SK-N-SH treated with all-trans-retinoic acid at 6 μM for 48 hours (cell line): Measurements from ENCODE around the gene CACHD1.

Experiments used
- ATAC-seq: fragments of 200-7000 bp; cut with Tn5 transposase; 3 replicates; pipeline ENCODE4 v1.9.1; 2020; ENCODE audit warnings: mild to moderate bottlenecking, moderate library complexity
- ARNTL ChIP-seq: fragments of 450-650 bp; formaldehyde crosslinking; IDR thresholded peaks from 2 replicates; pipeline ENCODE4 v1.5.0; 2020; ENCODE audit warnings: low read depth, mild to moderate bottlenecking, moderate library complexity, borderline replicate concordance
- BACH2 ChIP-seq: fragments of 250-450 bp; sonication (Bioruptor Pico); IDR thresholded peaks from 2 replicates; pipeline ENCODE4 v1.9.0; 2021; ENCODE audit warnings: mild to moderate bottlenecking, borderline replicate concordance
- CSDC2 ChIP-seq: fragments of 250-450 bp; sonication (Bioruptor Pico); IDR thresholded peaks from 2 replicates; pipeline ENCODE4 v1.5.0; 2020; ENCODE audit warnings: mild to moderate bottlenecking, moderate library complexity
- CSRNP3 ChIP-seq: fragments of 250-450 bp; sonication (Bioruptor Pico); IDR thresholded peaks from 2 replicates; pipeline ENCODE4 v1.5.1; 2021; ENCODE audit warnings: mild to moderate bottlenecking, moderate library complexity
- ESRRG ChIP-seq: fragments of 250-450 bp; sonication (Bioruptor Pico); IDR thresholded peaks from 2 replicates; pipeline ENCODE4 v1.6.1; 2021; ENCODE audit warnings: mild to moderate bottlenecking
- GLIS3 ChIP-seq: fragments of 250-450 bp; sonication (Bioruptor Pico); IDR thresholded peaks from 2 replicates; pipeline ENCODE4 v1.5.0; 2020; ENCODE audit warnings: mild to moderate bottlenecking, moderate library complexity
- ISL1 ChIP-seq: fragments of 250-450 bp; sonication (Bioruptor Pico); IDR thresholded peaks from 2 replicates; pipeline ENCODE4 v2.1.2; 2022; ENCODE audit warnings: mild to moderate bottlenecking, moderate library complexity
- OSR1 ChIP-seq: fragments of 250-450 bp; sonication (Bioruptor Pico); IDR thresholded peaks from 2 replicates; pipeline ENCODE4 v1.8.0; 2022; ENCODE audit warnings: moderate library complexity, mild to moderate bottlenecking, inconsistent platforms
- PPARA ChIP-seq: fragments of 250-450 bp; sonication (Bioruptor Pico); IDR thresholded peaks from 2 replicates; pipeline ENCODE4 v1.5.0; 2020; ENCODE audit warnings: mild to moderate bottlenecking, borderline replicate concordance
- RARB ChIP-seq: fragments of 250-450 bp; sonication (Bioruptor Pico); IDR thresholded peaks from 2 replicates; pipeline ENCODE4 v1.8.0; 2021; ENCODE audit warnings: mild to moderate bottlenecking, moderate library complexity
- SNAI2 ChIP-seq: fragments of 250-450 bp; sonication (Bioruptor Pico); IDR thresholded peaks from 2 replicates; pipeline ENCODE4 v1.5.0; 2020; ENCODE audit warnings: mild to moderate bottlenecking, moderate library complexity
- TCF4 ChIP-seq: fragments of 250-450 bp; sonication (Bioruptor Pico); IDR thresholded peaks from 2 replicates; pipeline ENCODE4 v1.8.0; 2021; ENCODE audit warnings: mild to moderate bottlenecking, moderate library complexity, borderline replicate concordance
- TOX ChIP-seq: fragments of 250-450 bp; sonication (Bioruptor Pico); IDR thresholded peaks from 2 replicates; pipeline ENCODE4 v1.8.0; 2021; ENCODE audit warnings: mild to moderate bottlenecking, moderate library complexity, borderline replicate concordance
- TSHZ2 ChIP-seq: fragments of 250-450 bp; sonication (Bioruptor Pico); IDR thresholded peaks from 2 replicates; pipeline ENCODE4 v1.5.0; 2020; ENCODE audit warnings: mild to moderate bottlenecking, moderate library complexity
- ZC3H10 ChIP-seq: fragments of 250-450 bp; sonication (Bioruptor Pico); IDR thresholded peaks from 2 replicates; pipeline ENCODE4 v1.5.1; 2021; ENCODE audit warnings: mild to moderate bottlenecking, moderate library complexity
- ZFP3 ChIP-seq: fragments of 250-450 bp; sonication (Bioruptor Pico); IDR thresholded peaks from 2 replicates; pipeline ENCODE4 v1.5.0; 2020; ENCODE audit warnings: mild to moderate bottlenecking, moderate library complexity
- ZFP30 ChIP-seq: fragments of 450-650 bp; formaldehyde crosslinking; IDR thresholded peaks from 2 replicates; pipeline ENCODE4 v1.5.0; 2022; ENCODE audit warnings: mild to moderate bottlenecking, moderate library complexity
- ZNF565 ChIP-seq: fragments of 450-650 bp; formaldehyde crosslinking; conservative IDR thresholded peaks from 2 replicates; pipeline ENCODE4 v1.5.0; 2020; ENCODE audit warnings: low read depth, mild to moderate bottlenecking, moderate library complexity
- ZNF70 ChIP-seq: fragments of 450-650 bp; formaldehyde crosslinking; IDR thresholded peaks from 2 replicates; pipeline ENCODE4 v1.5.0; 2020; ENCODE audit warnings: mild to moderate bottlenecking, moderate library complexity
- ZNF8 ChIP-seq: fragments of 450-650 bp; formaldehyde crosslinking; IDR thresholded peaks from 2 replicates; pipeline ENCODE4 v1.5.0; 2020; ENCODE audit warnings: mild to moderate bottlenecking, moderate library complexity
- TF ChIP-seq, protein P1 (sequence below): fragments of 250-450 bp; sonication (Bioruptor Pico); IDR thresholded peaks from 2 replicates; pipeline ENCODE4 v1.5.1; 2020; ENCODE audit warnings: low read depth, mild to moderate bottlenecking, moderate library complexity
- TF ChIP-seq, protein P2 (sequence below): fragments of 250-450 bp; sonication (Bioruptor Pico); IDR thresholded peaks from 2 replicates; pipeline ENCODE4 v1.8.0; 2020; ENCODE audit warnings: mild to moderate bottlenecking, moderate library complexity, borderline replicate concordance
- TF ChIP-seq, protein P3 (sequence below): fragments of 250-450 bp; sonication (Bioruptor Pico); IDR thresholded peaks from 2 replicates; pipeline ENCODE4 v1.8.0; 2021; ENCODE audit warnings: low read depth, mild to moderate bottlenecking, moderate library complexity, borderline replicate concordance

Gene CACHD1

GRCh38 chr1:64678366-64678765 lies 208.4 kb downstream of the CACHD1 start:
- no peak for ATAC-seq
- TF ChIP-seq TSHZ2 (CRISPR knock-in tag) (no peak), ZC3H10 (CRISPR knock-in tag) (no peak), ZFP30 (CRISPR knock-in tag) (no peak), ZNF70 (CRISPR knock-in tag) (no peak), RARB (CRISPR knock-in tag) (no peak), SNAI2 (CRISPR knock-in tag) (no peak), ARNTL (CRISPR knock-in tag) (no peak), ZNF565 (CRISPR knock-in tag) (no peak), ZNF8 (CRISPR knock-in tag) (no peak), ISL1 (CRISPR knock-in tag) (no peak), BACH2 (no peak), OSR1 (CRISPR knock-in tag) (no peak), CSDC2 (CRISPR knock-in tag) (no peak), ZFP3 (no peak), PPARA (CRISPR knock-in tag) (no peak)
- TF ChIP-seq, protein P1, sequence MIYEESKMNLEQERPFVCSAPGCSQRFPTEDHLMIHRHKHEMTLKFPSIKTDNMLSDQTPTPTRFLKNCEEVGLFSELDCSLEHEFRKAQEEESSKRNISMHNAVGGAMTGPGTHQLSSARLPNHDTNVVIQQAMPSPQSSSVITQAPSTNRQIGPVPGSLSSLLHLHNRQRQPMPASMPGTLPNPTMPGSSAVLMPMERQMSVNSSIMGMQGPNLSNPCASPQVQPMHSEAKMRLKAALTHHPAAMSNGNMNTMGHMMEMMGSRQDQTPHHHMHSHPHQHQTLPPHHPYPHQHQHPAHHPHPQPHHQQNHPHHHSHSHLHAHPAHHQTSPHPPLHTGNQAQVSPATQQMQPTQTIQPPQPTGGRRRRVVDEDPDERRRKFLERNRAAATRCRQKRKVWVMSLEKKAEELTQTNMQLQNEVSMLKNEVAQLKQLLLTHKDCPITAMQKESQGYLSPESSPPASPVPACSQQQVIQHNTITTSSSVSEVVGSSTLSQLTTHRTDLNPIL (CRISPR knock-in tag), result no peak
- TF ChIP-seq, protein P2, sequence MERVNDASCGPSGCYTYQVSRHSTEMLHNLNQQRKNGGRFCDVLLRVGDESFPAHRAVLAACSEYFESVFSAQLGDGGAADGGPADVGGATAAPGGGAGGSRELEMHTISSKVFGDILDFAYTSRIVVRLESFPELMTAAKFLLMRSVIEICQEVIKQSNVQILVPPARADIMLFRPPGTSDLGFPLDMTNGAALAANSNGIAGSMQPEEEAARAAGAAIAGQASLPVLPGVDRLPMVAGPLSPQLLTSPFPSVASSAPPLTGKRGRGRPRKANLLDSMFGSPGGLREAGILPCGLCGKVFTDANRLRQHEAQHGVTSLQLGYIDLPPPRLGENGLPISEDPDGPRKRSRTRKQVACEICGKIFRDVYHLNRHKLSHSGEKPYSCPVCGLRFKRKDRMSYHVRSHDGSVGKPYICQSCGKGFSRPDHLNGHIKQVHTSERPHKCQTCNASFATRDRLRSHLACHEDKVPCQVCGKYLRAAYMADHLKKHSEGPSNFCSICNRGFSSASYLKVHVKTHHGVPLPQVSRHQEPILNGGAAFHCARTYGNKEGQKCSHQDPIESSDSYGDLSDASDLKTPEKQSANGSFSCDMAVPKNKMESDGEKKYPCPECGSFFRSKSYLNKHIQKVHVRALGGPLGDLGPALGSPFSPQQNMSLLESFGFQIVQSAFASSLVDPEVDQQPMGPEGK, result no peak
- TF ChIP-seq, protein P3, sequence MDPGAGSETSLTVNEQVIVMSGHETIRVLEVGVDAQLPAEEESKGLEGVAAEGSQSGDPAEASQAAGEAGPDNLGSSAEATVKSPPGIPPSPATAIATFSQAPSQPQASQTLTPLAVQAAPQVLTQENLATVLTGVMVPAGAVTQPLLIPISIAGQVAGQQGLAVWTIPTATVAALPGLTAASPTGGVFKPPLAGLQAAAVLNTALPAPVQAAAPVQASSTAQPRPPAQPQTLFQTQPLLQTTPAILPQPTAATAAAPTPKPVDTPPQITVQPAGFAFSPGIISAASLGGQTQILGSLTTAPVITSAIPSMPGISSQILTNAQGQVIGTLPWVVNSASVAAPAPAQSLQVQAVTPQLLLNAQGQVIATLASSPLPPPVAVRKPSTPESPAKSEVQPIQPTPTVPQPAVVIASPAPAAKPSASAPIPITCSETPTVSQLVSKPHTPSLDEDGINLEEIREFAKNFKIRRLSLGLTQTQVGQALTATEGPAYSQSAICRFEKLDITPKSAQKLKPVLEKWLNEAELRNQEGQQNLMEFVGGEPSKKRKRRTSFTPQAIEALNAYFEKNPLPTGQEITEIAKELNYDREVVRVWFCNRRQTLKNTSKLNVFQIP (CRISPR knock-in tag), result no peak

DNA sequence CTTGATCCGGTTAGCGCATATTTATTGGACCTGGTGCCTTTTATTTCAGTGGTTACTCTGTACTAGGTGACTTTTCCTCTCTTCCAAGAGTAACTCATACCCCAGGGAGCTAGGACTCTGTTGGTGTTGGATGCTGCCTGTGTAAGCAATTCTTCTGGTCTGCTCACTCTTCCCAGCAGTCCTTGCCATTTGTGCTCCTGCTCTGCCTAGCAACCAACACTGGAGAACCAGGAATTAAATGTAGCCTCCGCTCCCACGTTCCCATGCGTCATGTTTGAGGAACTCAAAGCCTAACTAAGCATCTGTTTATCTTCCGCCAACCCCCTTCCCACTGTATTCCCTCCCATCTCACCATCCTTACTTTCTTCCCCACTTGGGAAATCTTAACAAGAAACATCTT lies 209.2 kb downstream of the CACHD1 start:
- no peak for ATAC-seq
- no peak for TF ChIP-seq ZNF565 (CRISPR knock-in tag)
- no peak for TF ChIP-seq PPARA (CRISPR knock-in tag)
- TF ChIP-seq TCF4 (CRISPR knock-in tag), result no peak
- no peak for TF ChIP-seq ARNTL (CRISPR knock-in tag)
- TF ChIP-seq RARB (CRISPR knock-in tag), result no peak
- no peak for TF ChIP-seq ZC3H10 (CRISPR knock-in tag)
- TF ChIP-seq ZNF8 (CRISPR knock-in tag), result no peak
- TF ChIP-seq OSR1 (CRISPR knock-in tag), result no peak
- no peak for TF ChIP-seq ZFP3
- no peak for TF ChIP-seq TSHZ2 (CRISPR knock-in tag)
- no peak for TF ChIP-seq BACH2

GRCh38 chr1:64680599-64680998 lies 210.7 kb downstream of the CACHD1 start:
- no peak for ATAC-seq
- TF ChIP-seq, protein P2, result no peak
- TF ChIP-seq SNAI2 (CRISPR knock-in tag), result no peak
- TF ChIP-seq BACH2, result no peak
- TF ChIP-seq RARB (CRISPR knock-in tag), result no peak
- TF ChIP-seq GLIS3, result no peak
- TF ChIP-seq PPARA (CRISPR knock-in tag), result no peak
- no peak for TF ChIP-seq ZNF565 (CRISPR knock-in tag)
- TF ChIP-seq ESRRG (CRISPR knock-in tag), result no peak
- no peak for TF ChIP-seq ZNF70 (CRISPR knock-in tag)
- no peak for TF ChIP-seq TOX
- no peak for TF ChIP-seq ZFP30 (CRISPR knock-in tag)
- no peak for TF ChIP-seq ZFP3
- no peak for TF ChIP-seq ARNTL (CRISPR knock-in tag)
- TF ChIP-seq CSRNP3 (CRISPR knock-in tag), result no peak
- no peak for TF ChIP-seq ISL1 (CRISPR knock-in tag)
